ENCODE measurements around the gene TMEM250. TPM values are rescaled to one million over a fixed set of nuclear protein-coding genes. Genes with fewer than 3 reads are reported as not detected.

Gene TMEM250
- total RNA-seq, 4 donors from 2014 or later: 23.5 to 35.3 (median 25.6) TPM

- TF ChIP-seq CTCF (IDR thresholded peaks at IDR 0.05) (no peak), POLR2A (IDR thresholded peaks at IDR 0.05) (no peak)
- Histone ChIP-seq H3K9me3 (no peaks in the 10 kb centered on the region), H3K4me3 (replicated peaks in 1 of 3) (no peak overlapping the region), H3K4me1 (peaks cover 3 to 26% of the 10 kb centered on the region in 2 donors), H3K36me3 (no peaks in the 10 kb centered on the region), H3K27me3 (no peaks in the 10 kb centered on the region), H3K27ac (no peak overlapping the region)
- intact Hi-C loops (cut with DNase I): no loop called here
- DNase-seq: no peak
- 64 to 74% methylated on average over 14 to 19 of the region's 30 CpGs for WGBS, 2 donors
These were observed 17.7 kb downstream of the TMEM250 start for GRCh38 chr9:136100700-136101614.

- Histone ChIP-seq H3K36me3 (no peaks in the 10 kb centered on the region), H3K27me3 (no peaks in the 10 kb centered on the region), H3K27ac (no peak overlapping the region), H3K4me1 (peaks cover 6 to 18% of the 10 kb centered on the region in 2 donors), H3K4me3 (replicated peaks in 1 of 3) (no peak overlapping the region), H3K9me3 (no peaks in the 10 kb centered on the region)
- 75 to 80% methylated on average over 5 to 11 of the region's 25 CpGs for WGBS, 2 donors
- intact Hi-C loops (cut with DNase I): no loop called here
- DNase-seq: no peak
- TF ChIP-seq POLR2A (IDR thresholded peaks at IDR 0.05) (no peak), CTCF (IDR thresholded peaks at IDR 0.05) (no peak)
These were observed 19.1 kb downstream of the TMEM250 start for GRCh38 chr9:136099542-136099941.

- no peak for DNase-seq
- H3K36me3 ChIP-seq: no peaks in the 10 kb centered on the region
- H3K9me3 ChIP-seq: no peaks in the 10 kb centered on the region
- no peak overlapping the region for H3K27ac ChIP-seq
- WGBS, 2 donors: 23 to 28% methylated on average over 10 to 12 of the region's 14 CpGs
- peaks cover 12 to 16% of the 10 kb centered on the region in 2 donors for H3K4me1 ChIP-seq
- intact Hi-C loops (cut with DNase I): no loop called here
- H3K4me3 ChIP-seq (replicated peaks in 1 of 3): no peak overlapping the region
- TF ChIP-seq POLR2A (IDR thresholded peaks at IDR 0.05): no peak
- no peak for TF ChIP-seq CTCF (IDR thresholded peaks at IDR 0.05)
- H3K27me3 ChIP-seq: no peaks in the 10 kb centered on the region
These were observed 19.8 kb downstream of the TMEM250 start for GRCh38 chr9:136098844-136099243.

DNA sequence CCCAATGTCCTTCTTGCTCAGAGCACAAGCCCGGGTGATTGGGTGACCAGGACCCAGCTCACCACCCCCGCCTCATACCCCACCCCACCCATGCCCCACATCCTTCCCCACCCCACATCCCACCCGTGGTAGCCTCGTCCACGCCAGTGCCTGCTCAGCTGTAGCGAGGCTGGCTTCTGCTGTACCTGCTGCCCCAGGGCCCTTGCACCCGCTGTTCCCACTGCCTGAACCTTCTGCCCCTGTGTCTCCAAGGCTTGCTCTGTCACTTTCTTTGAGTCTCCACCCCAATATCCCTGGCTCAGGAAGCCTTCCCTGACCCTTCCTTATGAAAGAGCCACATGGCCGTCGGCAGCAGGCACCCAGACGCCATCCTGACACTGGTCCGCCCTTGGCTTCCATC, 20.5 kb downstream of the TMEM250 start:
- no peak for TF ChIP-seq POLR2A (IDR thresholded peaks at IDR 0.05)
- no peak for TF ChIP-seq CTCF (IDR thresholded peaks at IDR 0.05)
- Histone ChIP-seq H3K9me3 (no peaks in the 10 kb centered on the region), H3K27me3 (no peaks in the 10 kb centered on the region), H3K36me3 (no peaks in the 10 kb centered on the region), H3K4me3 (replicated peaks in 1 of 3) (no peak overlapping the region), H3K27ac (no peak overlapping the region), H3K4me1 (peaks cover 17 to 19% of the 10 kb centered on the region in 2 donors)
- intact Hi-C loops (cut with DNase I): no loop called here
- DNase-seq: no peak
- 84 to 87% methylated on average over 11 of the region's 11 CpGs for WGBS, 2 donors

GRCh38 chr9:136096505-136097001, 22.1 kb downstream of the TMEM250 start:
- DNase-seq: no peak
- TF ChIP-seq CTCF (IDR thresholded peaks at IDR 0.05): no peak
- TF ChIP-seq POLR2A (IDR thresholded peaks at IDR 0.05): no peak
- WGBS, 2 donors: 86 to 87% methylated on average over 5 of the region's 5 CpGs
- intact Hi-C loops (cut with DNase I): no loop called here
- H3K36me3 ChIP-seq: no peaks in the 10 kb centered on the region
- H3K9me3 ChIP-seq: no peaks in the 10 kb centered on the region
- H3K4me3 ChIP-seq (replicated peaks in 1 of 3): no peak overlapping the region
- H3K27me3 ChIP-seq: no peaks in the 10 kb centered on the region
- H3K27ac ChIP-seq: no peak overlapping the region
- peaks cover 17 to 29% of the 10 kb centered on the region in 2 donors for H3K4me1 ChIP-seq
